ENCODE measurements around the gene TOMM34. TPM values are rescaled to one million over a fixed set of nuclear protein-coding genes. Genes with fewer than 3 reads are reported as not detected.

The TOMM34 gene
- total RNA-seq, 2 experiments from 2014 or later, result 5.6 to 5.9 TPM

DNA sequence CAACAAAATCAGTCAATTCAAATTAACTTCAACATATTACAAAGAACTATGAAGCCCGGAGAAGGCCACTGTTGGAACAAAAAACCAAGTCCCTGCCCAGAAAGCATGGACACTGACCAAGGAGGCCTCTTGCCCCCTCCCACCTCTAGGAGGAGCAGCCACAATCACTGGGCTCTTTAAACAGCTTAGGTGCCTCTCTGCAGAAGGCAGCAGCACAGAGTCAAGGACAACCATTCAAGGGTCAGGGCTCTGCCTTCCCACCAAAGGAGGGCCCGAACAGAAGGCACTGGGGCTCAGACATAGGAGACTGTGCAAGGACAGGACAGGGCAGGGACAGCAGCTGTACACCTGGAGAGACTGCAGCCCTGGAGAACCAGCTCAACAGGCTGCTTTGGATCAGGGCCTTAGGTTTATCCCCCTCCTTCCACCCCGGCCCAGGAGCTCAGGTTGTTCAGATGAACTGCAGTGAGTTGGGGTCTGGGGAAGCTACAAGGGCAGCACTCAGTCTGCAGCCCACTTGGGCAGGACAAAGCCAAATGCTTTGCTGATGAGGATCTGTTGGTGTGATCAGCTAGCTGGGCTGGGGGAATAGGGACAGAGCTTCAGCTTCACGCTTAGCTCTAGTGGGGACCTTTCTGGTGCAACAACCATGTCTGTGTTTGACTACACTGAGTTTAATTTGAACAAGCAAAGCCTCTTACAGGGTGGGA, 17.8 kb downstream of the TOMM34 start:
- H3K27ac Mint-ChIP-seq, result no peak overlapping the region
- ChIA-PET CTCF (interaction anchor here (0.6 kb wide), 1 partner anchor 52 kb away, joined by 3 read pairs; no protein-coding TSS in a partner anchor), POLR2A (interaction anchor here (0.6 kb wide), 1 partner anchor 10 kb away, joined by 3 read pairs; no protein-coding TSS in a partner anchor)
- DNase-seq (no peak), ATAC-seq (ENCODE audit: poor library complexity) (no peak)
- TF ChIP-seq, protein P1, sequence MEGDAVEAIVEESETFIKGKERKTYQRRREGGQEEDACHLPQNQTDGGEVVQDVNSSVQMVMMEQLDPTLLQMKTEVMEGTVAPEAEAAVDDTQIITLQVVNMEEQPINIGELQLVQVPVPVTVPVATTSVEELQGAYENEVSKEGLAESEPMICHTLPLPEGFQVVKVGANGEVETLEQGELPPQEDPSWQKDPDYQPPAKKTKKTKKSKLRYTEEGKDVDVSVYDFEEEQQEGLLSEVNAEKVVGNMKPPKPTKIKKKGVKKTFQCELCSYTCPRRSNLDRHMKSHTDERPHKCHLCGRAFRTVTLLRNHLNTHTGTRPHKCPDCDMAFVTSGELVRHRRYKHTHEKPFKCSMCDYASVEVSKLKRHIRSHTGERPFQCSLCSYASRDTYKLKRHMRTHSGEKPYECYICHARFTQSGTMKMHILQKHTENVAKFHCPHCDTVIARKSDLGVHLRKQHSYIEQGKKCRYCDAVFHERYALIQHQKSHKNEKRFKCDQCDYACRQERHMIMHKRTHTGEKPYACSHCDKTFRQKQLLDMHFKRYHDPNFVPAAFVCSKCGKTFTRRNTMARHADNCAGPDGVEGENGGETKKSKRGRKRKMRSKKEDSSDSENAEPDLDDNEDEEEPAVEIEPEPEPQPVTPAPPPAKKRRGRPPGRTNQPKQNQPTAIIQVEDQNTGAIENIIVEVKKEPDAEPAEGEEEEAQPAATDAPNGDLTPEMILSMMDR (IDR thresholded peaks at IDR 0.05), result no peak
- no peaks in the 10 kb centered on the region for H3K9me3 ChIP-seq (ENCODE audit: control insufficient read depth in 1 of 2, insufficient read depth in 1 of 2, low read length in 2 of 2)
- no peaks in the 10 kb centered on the region for H3K27me3 ChIP-seq (ENCODE audit: control insufficient read depth in 1 of 2, insufficient read depth in 2 of 2, low read length in 2 of 2)
- intact Hi-C loops (cut with DNase I, micrococcal nuclease), result no loop called here
- peaks cover 92% of the 10 kb centered on the region for H3K36me3 Mint-ChIP-seq (ENCODE audit: low read depth)
- H3K9me3 Mint-ChIP-seq, result no peaks in the 10 kb centered on the region
- H3K36me3 ChIP-seq (ENCODE audit: insufficient read depth, low read length), result peaks cover 82% of the 10 kb centered on the region
- no peaks in the 10 kb centered on the region for H3K4me1 ChIP-seq (ENCODE audit: insufficient read depth, low read length)
- H3K4me3 ChIP-seq (ENCODE audit: low read length), result no peak overlapping the region
- no peaks in the 10 kb centered on the region for H3K4me1 Mint-ChIP-seq (ENCODE audit: low read depth)
- no peak overlapping the region for H3K4me3 Mint-ChIP-seq
- no peaks in the 10 kb centered on the region for H3K27me3 Mint-ChIP-seq
- no peak overlapping the region for H3K27ac ChIP-seq (ENCODE audit: low read depth in 1 of 2, low read length in 2 of 2)

DNA sequence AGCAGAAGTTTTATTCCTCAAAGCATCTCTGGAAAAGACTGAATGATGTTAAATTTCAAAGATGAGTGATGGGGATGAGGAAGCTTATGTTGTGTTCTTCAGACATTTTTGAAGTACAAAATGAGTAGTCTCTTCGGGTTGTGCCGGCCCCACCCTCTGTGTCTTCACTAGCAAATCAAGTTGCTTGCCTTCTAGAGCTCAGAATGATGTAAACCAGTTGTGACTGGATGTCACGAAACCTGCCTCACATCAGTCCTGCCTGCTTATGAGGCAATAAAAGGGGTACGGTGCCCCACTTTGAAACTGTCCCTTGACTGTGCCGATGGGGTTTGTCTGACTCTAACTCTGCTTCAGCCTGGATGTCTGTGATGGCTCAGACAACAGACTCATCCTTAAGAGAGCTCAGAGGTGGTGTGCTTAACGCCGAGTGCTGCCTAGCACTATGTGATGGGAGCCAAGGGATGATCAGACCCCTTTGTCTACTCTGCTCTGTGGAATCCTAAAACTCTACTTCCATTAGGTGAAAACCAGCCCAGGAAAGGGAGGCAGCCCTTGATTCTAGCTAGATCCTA, 19.0 kb downstream of the TOMM34 start:
- intact Hi-C loops (cut with DNase I, micrococcal nuclease), result no loop called here
- TF ChIP-seq, protein P1 (IDR thresholded peaks at IDR 0.05), result no peak
- Mint-ChIP-seq H3K4me3 (no peak overlapping the region), H3K27ac (no peak overlapping the region), H3K4me1 (ENCODE audit: low read depth) (no peaks in the 10 kb centered on the region), H3K27me3 (no peaks in the 10 kb centered on the region), H3K9me3 (no peaks in the 10 kb centered on the region), H3K36me3 (ENCODE audit: low read depth) (peaks cover 93% of the 10 kb centered on the region)
- Histone ChIP-seq H3K4me1 (ENCODE audit: insufficient read depth, low read length) (no peaks in the 10 kb centered on the region), H3K27me3 (ENCODE audit: control insufficient read depth in 1 of 2, insufficient read depth in 2 of 2, low read length in 2 of 2) (no peaks in the 10 kb centered on the region), H3K9me3 (ENCODE audit: control insufficient read depth in 1 of 2, insufficient read depth in 1 of 2, low read length in 2 of 2) (no peaks in the 10 kb centered on the region), H3K36me3 (ENCODE audit: insufficient read depth, low read length) (peaks cover 73% of the 10 kb centered on the region), H3K4me3 (ENCODE audit: low read length) (no peak overlapping the region), H3K27ac (ENCODE audit: low read depth in 1 of 2, low read length in 2 of 2) (no peak overlapping the region)
- no peak for ATAC-seq (ENCODE audit: poor library complexity)
- ChIA-PET CTCF (no interaction called here), POLR2A (no interaction called here)
- no peak for DNase-seq

DNA sequence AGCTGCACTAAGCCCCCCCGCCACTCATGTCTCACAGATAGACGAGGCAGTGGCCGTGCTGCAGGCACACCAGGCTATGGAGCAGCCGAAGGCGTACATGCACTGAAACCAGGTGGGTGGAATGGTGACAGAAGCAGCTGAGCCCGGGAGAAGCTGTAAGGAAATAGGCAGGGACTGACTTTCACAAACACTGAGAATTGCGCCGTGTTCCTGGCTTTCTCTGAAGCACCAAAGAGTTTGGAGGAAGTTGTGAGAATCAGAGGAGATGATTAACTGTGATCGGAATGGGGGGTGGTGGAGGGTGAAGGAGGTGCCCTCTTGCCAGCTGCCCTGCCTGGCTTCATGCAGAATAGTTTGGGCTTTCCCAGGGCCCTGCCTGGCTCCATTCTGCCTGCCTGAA, 21.6 kb downstream of the TOMM34 start:
- TF ChIP-seq, protein P1 (IDR thresholded peaks at IDR 0.05), result no peak
- H3K27ac Mint-ChIP-seq, result peak overlapping the region; percentile 47
- H3K27me3 Mint-ChIP-seq, result no peaks in the 10 kb centered on the region
- no peaks in the 10 kb centered on the region for H3K27me3 ChIP-seq (ENCODE audit: control insufficient read depth in 1 of 2, insufficient read depth in 2 of 2, low read length in 2 of 2)
- H3K9me3 ChIP-seq (ENCODE audit: control insufficient read depth in 1 of 2, insufficient read depth in 1 of 2, low read length in 2 of 2), result no peaks in the 10 kb centered on the region
- H3K36me3 ChIP-seq (ENCODE audit: insufficient read depth, low read length), result peaks cover 62% of the 10 kb centered on the region
- DNase-seq (no peak), ATAC-seq (ENCODE audit: poor library complexity) (no peak)
- H3K4me1 Mint-ChIP-seq (ENCODE audit: low read depth), result no peaks in the 10 kb centered on the region
- no peaks in the 10 kb centered on the region for H3K9me3 Mint-ChIP-seq
- intact Hi-C loops (cut with DNase I, micrococcal nuclease), result loop anchor here in 1 of 2 experiments (5.0 kb wide), 1 partner anchor 159 kb away; no protein-coding TSS in a partner anchor
- no peak overlapping the region for H3K4me3 ChIP-seq (ENCODE audit: low read length)
- no peaks in the 10 kb centered on the region for H3K4me1 ChIP-seq (ENCODE audit: insufficient read depth, low read length)
- no peak overlapping the region for H3K4me3 Mint-ChIP-seq
- no peak overlapping the region for H3K27ac ChIP-seq (ENCODE audit: low read depth in 1 of 2, low read length in 2 of 2)
- peaks cover 68% of the 10 kb centered on the region for H3K36me3 Mint-ChIP-seq (ENCODE audit: low read depth)
- ChIA-PET POLR2A (no interaction called here), CTCF (no interaction called here)

Data from CD4-positive, alpha-beta T cell (primary cell).